ENCODE results near the gene CBX3.
A peak's percentile ranks its signal among the peaks of the same experiment; 100 is the strongest.

CBX3 gene

DNA sequence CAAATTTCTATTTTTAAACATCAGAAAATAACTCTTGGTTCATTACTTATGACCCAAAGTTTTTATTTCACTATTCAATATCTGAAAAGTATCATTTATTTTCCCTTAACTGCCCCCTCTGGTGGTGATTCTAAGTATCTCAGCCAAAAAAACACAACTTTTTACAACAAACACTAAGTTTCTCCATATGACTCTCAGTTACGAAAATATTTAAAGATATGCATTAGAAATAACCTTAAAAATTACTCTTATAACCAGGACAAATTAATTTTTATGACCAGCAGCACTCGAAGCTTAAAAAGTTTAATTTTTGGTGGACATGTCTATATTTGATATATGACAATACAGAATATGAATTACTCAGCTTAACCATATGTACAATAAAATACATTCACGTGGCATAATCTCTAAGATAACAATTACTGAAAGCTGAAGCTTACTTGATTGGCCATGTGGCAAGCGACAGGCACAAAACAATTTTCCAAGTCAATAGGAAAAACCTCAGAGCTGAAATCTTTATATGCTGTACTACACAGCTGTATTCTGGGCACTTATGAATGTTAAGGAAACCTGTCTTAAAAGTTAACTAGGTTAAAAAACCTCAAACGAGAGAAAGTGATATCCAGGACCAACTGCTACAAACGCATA, 3.3 kb upstream of the CBX3 start:
- Histone ChIP-seq H3K27ac (ENCODE audit: low read depth, low read length, poor library complexity, severe bottlenecking) (peak overlapping the region; percentile 97), H3K36me3 (ENCODE audit: insufficient read depth, low read length) (peaks cover 86% of the 10 kb centered on the region)

DNA sequence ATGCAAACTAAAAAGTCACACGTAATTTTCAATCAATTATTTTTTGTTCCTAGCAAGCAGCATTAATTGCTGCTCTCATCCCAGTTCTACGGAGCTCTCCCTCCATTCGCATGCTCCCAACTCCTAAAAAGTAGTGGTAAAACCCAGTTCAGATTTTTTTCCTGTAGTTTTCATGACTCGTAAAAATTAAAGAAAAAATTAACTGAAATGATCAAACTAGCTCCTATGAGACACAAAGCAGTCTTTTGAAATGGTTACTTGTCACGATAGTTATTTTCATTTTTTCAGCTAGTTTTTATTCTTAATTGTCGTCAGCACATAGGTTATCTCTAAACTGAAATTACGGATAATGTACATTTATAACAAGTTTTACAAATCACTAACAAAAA, 2.8 kb upstream of the CBX3 start:
- Histone ChIP-seq H3K4me3 (ENCODE audit: low read depth, low read length, poor library complexity, severe bottlenecking) (peak overlapping the region; percentile 76), H4K20me1 (ENCODE audit: insufficient read depth, low read length) (peaks cover 11% of the 10 kb centered on the region; the same call in 1 of the 2 replicates), H3K9me2 (ENCODE audit: low read depth, low read length) (no peaks in the 10 kb centered on the region), H3F3A (ENCODE audit: insufficient read depth, low read length) (peaks cover 35% of the 10 kb centered on the region), H3K79me2 (ENCODE audit: insufficient read depth, low read length) (peaks cover 77% of the 10 kb centered on the region), H2AFZ (ENCODE audit: low read length) (no peak overlapping the region), H3K4me2 (ENCODE audit: low read length) (peak overlapping the region; percentile 81), H3K9ac (ENCODE audit: low read length) (peak overlapping the region; percentile 93), H3K4me1 (ENCODE audit: insufficient read depth, low read length, severe bottlenecking) (peaks cover 55% of the 10 kb centered on the region), H3K27ac (ENCODE audit: low read depth, low read length, poor library complexity, severe bottlenecking) (peak overlapping the region; percentile 97), H3K27me3 (ENCODE audit: insufficient read depth, low read length) (no peaks in the 10 kb centered on the region), H3K36me3 (ENCODE audit: insufficient read depth, low read length) (peaks cover 86% of the 10 kb centered on the region), H3K9me3 (ENCODE audit: low read length) (no peaks in the 10 kb centered on the region)
- TF ChIP-seq, protein P1, sequence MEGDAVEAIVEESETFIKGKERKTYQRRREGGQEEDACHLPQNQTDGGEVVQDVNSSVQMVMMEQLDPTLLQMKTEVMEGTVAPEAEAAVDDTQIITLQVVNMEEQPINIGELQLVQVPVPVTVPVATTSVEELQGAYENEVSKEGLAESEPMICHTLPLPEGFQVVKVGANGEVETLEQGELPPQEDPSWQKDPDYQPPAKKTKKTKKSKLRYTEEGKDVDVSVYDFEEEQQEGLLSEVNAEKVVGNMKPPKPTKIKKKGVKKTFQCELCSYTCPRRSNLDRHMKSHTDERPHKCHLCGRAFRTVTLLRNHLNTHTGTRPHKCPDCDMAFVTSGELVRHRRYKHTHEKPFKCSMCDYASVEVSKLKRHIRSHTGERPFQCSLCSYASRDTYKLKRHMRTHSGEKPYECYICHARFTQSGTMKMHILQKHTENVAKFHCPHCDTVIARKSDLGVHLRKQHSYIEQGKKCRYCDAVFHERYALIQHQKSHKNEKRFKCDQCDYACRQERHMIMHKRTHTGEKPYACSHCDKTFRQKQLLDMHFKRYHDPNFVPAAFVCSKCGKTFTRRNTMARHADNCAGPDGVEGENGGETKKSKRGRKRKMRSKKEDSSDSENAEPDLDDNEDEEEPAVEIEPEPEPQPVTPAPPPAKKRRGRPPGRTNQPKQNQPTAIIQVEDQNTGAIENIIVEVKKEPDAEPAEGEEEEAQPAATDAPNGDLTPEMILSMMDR (IDR thresholded peaks at IDR 0.05; ENCODE audit: low read length), result no peak
- TF ChIP-seq EZH2 (IDR thresholded peaks at IDR 0.05; ENCODE audit: borderline replicate concordance, low read length), result no peak

More for the DNA sequence above, 3.3 kb upstream of the CBX3 start:
- H3K4me3 ChIP-seq (ENCODE audit: low read depth, low read length, poor library complexity, severe bottlenecking), result peak overlapping the region; percentile 76
- peak overlapping the region; percentile 93 for H3K9ac ChIP-seq (ENCODE audit: low read length)
- H3K27me3 ChIP-seq (ENCODE audit: insufficient read depth, low read length), result no peaks in the 10 kb centered on the region
- no peak for TF ChIP-seq EZH2 (IDR thresholded peaks at IDR 0.05; ENCODE audit: borderline replicate concordance, low read length)
- TF ChIP-seq, protein P1 (IDR thresholded peaks at IDR 0.05; ENCODE audit: low read length), result peak; percentile 85
- H3K9me2 ChIP-seq (ENCODE audit: low read depth, low read length), result no peaks in the 10 kb centered on the region
- no peaks in the 10 kb centered on the region for H3K9me3 ChIP-seq (ENCODE audit: low read length)
- peaks cover 55% of the 10 kb centered on the region for H3K4me1 ChIP-seq (ENCODE audit: insufficient read depth, low read length, severe bottlenecking)
- peak overlapping the region; percentile 81 for H3K4me2 ChIP-seq (ENCODE audit: low read length)
- H2AFZ ChIP-seq (ENCODE audit: low read length), result no peak overlapping the region
- peaks cover 38% of the 10 kb centered on the region for H3F3A ChIP-seq (ENCODE audit: insufficient read depth, low read length)
- H3K79me2 ChIP-seq (ENCODE audit: insufficient read depth, low read length), result peaks cover 74% of the 10 kb centered on the region
- H4K20me1 ChIP-seq (ENCODE audit: insufficient read depth, low read length), result peaks cover 11% of the 10 kb centered on the region; the same call in 1 of the 2 replicates

DNA sequence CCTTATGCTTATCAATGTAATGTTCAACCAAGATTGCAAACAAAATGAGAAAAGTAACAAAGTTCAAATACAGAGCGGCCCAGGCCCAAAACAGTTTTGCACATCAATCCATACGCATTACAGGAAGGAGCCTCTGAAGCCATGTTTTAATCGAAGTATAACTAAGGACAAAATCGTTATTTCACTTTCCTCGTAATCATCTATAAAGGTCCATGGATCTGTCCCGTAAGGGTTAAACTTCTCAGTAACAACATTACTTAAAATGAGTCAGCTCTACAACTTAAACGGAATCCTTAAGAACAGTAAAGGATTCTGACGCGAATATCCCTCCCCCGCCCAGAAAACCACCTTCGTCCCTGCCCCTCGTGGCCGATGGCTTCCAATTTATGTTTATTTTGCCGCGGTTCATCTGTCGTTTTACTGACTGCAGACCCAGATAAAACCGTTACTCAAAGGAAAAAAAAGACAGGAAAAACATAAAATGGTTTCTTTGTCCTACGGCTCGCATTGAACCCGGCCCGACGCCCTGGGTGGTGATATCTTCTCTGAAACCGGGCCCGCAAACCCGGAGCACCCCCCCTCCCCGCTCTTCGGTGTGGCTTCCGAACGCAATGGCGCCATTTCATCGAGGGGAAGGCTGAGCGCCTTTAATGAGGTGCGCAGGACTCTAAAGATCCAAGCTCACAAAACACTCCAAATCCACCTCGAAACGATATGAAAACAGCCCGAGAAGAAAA, 2.1 kb upstream of the CBX3 start:
- Histone ChIP-seq H3K79me2 (ENCODE audit: insufficient read depth, low read length) (peaks cover 82% of the 10 kb centered on the region), H3K27me3 (ENCODE audit: insufficient read depth, low read length) (no peaks in the 10 kb centered on the region), H3K36me3 (ENCODE audit: insufficient read depth, low read length) (peaks cover 86% of the 10 kb centered on the region)

More for the DNA sequence above, 2.1 kb upstream of the CBX3 start:
- Histone ChIP-seq H3K9me3 (ENCODE audit: low read length) (no peaks in the 10 kb centered on the region), H3K9me2 (ENCODE audit: low read depth, low read length) (no peaks in the 10 kb centered on the region), H3K9ac (ENCODE audit: low read length) (peak overlapping the region; percentile 93), H4K20me1 (ENCODE audit: insufficient read depth, low read length) (peaks cover 11% of the 10 kb centered on the region; the same call in 1 of the 2 replicates), H3K4me2 (ENCODE audit: low read length) (peak overlapping the region; percentile 81), H3F3A (ENCODE audit: insufficient read depth, low read length) (peaks cover 34% of the 10 kb centered on the region), H3K27ac (ENCODE audit: low read depth, low read length, poor library complexity, severe bottlenecking) (peak overlapping the region; percentile 97), H3K4me1 (ENCODE audit: insufficient read depth, low read length, severe bottlenecking) (peaks cover 55% of the 10 kb centered on the region), H3K4me3 (ENCODE audit: low read depth, low read length, poor library complexity, severe bottlenecking) (peak overlapping the region; percentile 76), H2AFZ (ENCODE audit: low read length) (no peak overlapping the region)
- TF ChIP-seq, protein P1 (IDR thresholded peaks at IDR 0.05; ENCODE audit: low read length), result no peak
- TF ChIP-seq EZH2 (IDR thresholded peaks at IDR 0.05; ENCODE audit: borderline replicate concordance, low read length), result no peak
